HL-60 (cell line): Measurements from ENCODE around the gene RUBCN.

Source experiments
- GABPA ChIP-seq: IDR thresholded peaks from 2 replicates; pipeline ENCODE4 v1.6.1; 2012; ENCODE audit warnings: low read depth
- POLR2AphosphoS5 ChIP-seq: IDR thresholded peaks from 2 replicates; pipeline ENCODE4 v1.6.1; 2012; ENCODE audit warnings: low read depth
- TF ChIP-seq, protein P1 (sequence below): IDR thresholded peaks from one replicate; pipeline ENCODE4 v1.5.1; 2011; ENCODE audit warnings: low read length, control low read depth, inconsistent platforms; ENCODE audit not compliant: insufficient read depth

DNA sequence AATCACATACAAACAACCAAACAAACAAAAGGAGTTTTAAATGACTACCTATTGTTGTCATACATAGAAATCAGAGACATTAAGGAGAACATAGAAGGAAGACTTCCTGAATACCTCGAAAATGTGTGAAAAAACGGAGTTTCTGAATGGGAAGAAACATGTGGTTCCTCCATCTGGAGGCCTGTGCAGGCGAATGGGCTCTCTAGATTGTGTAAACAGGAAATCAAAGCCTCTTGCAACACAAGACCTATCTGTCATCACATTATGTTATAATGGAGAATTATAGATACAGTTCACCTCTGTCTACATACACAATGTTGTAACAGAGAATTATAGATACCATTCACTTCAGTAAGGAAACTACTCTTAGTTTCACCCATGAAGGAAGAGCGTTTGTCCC lies 44.1 kb downstream of the RUBCN start:
- TF ChIP-seq, protein P1, sequence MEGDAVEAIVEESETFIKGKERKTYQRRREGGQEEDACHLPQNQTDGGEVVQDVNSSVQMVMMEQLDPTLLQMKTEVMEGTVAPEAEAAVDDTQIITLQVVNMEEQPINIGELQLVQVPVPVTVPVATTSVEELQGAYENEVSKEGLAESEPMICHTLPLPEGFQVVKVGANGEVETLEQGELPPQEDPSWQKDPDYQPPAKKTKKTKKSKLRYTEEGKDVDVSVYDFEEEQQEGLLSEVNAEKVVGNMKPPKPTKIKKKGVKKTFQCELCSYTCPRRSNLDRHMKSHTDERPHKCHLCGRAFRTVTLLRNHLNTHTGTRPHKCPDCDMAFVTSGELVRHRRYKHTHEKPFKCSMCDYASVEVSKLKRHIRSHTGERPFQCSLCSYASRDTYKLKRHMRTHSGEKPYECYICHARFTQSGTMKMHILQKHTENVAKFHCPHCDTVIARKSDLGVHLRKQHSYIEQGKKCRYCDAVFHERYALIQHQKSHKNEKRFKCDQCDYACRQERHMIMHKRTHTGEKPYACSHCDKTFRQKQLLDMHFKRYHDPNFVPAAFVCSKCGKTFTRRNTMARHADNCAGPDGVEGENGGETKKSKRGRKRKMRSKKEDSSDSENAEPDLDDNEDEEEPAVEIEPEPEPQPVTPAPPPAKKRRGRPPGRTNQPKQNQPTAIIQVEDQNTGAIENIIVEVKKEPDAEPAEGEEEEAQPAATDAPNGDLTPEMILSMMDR, result no peak
- 0 out of 2 replicates have a peak, but pooled peaks have one; percentile 42 for TF ChIP-seq POLR2AphosphoS5
- no peak for TF ChIP-seq GABPA
